Mucosa of descending colon (tissue), 3 donors: ENCODE results near the gene RELL2. TPM values are rescaled to one million over a fixed set of nuclear protein-coding genes. Genes with fewer than 3 reads are reported as not detected.

Source experiments
- ATAC-seq: fragments of 200-7000 bp; cut with Tn5 transposase; one replicate; pipeline ENCODE4 v1.9.1; 2020; ENCODE audit warnings: mild to moderate bottlenecking, moderate library complexity
- DNase-seq, 3 donors: peaks; one replicate each; pipeline ENCODE4 v3.0.0-alpha.2; 2020
- H3K36me3 ChIP-seq: fragments of 200-600 bp; one replicate; pipeline ENCODE4 v1.8.0; 2021; ENCODE audit warnings: low read depth, mild to moderate bottlenecking
- H3K4me1 ChIP-seq: fragments of 200-600 bp; one replicate; pipeline ENCODE4 v1.8.0; 2021; ENCODE audit warnings: low read depth, mild to moderate bottlenecking
- H3K4me3 ChIP-seq: fragments of 200-600 bp; one replicate; pipeline ENCODE4 v1.8.0; 2021; ENCODE audit warnings: mild to moderate bottlenecking
- H3K9me3 ChIP-seq: fragments of 200-600 bp; one replicate; pipeline ENCODE4 v1.8.0; 2021; ENCODE audit warnings: mild to moderate bottlenecking
- intact Hi-C, 2 donors: fragments of 100-400 bp; cut with DNase I in 1 of 2; cut with micrococcal nuclease in 1 of 2; formaldehyde crosslinking; loops; one replicate each; pipeline versions ENCODE4 v1.11.0 to v1.11.1; 2022; cut with DNase I, micrococcal nuclease
- total RNA-seq, 3 donors: library from RNA; stranded (reverse); fragmentation: NEBNext Ultra II Directional in 2 of 3; extraction: Animal tissue kit (Norgen Biotek cat#: 25700) in 2 of 3; gene quantifications; one replicate each; pipeline versions ENCODE4 v1.2.1 to v1.2.4, GENCODE V29; 2021 to 2023
- TF ChIP-seq, protein P1 (sequence below): fragments of 200-600 bp; IDR thresholded peaks from one replicate; pipeline ENCODE4 v1.8.0; 2022; ENCODE audit warnings: antibody characterized with exemption, mild to moderate bottlenecking
- donor health status: DM: no; HTN: no; CAD: no; lungs with moderate emphysema.
- donor health status: DM: no; HTN: no; CAD: no.
- donor health status: DM: no; HTN: yes; CAD: no.

Gene RELL2
- total RNA-seq, 3 donors from 2014 or later = 2.3 to 3.9 (median 3.3) TPM

DNA sequence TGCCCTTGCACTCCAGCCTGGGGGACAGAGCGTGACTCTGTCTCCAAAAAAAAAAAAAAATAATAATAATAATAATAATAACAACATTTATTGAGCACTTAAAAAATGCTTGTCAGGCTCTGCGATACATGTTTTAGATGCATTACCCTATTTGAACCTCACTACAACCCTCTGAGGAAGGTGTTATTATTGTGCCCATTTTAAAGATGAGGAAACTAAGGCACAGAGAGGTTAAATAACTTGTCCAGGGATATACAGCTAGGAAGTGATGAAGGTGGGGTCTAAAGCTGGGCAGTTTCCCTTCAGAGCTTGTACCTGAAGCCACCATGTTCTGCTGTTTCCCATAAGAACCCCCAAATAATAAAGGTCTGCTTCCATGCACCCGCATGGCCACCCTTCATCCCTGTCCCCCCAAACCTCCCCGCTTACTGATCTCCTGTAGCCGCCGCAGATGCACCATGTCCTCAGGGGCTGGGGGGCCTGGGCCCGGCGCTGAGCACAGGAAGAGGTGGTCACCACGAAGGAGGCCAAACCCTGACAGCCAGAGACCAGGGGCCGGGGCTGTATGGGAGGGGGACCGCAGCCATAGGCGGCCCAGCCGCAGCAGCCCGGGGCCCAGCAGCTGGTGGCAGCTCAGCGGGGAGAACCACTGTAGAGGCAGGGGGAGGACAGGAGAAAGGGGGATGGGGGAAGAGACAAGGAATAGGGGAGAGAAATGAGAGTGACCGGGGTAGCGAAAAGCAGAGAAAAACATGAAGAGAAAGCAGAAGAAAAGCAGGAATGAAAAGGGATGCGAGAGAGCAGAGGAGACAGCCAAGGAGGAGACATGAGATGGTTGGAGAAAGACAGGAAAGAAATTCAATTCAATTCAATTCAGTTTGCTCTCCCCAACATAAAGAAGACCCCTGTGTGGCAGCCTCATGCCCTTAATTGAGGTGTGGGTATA is 29.5 kb downstream of the RELL2 start:
- Histone ChIP-seq H3K4me1 (peaks cover 2% of the 10 kb centered on the region), H3K4me3 (no peak overlapping the region), H3K9me3 (no peaks in the 10 kb centered on the region), H3K36me3 (no peaks in the 10 kb centered on the region)
- no peak for DNase-seq
- intact Hi-C loops = no loop called here
- TF ChIP-seq, protein P1, sequence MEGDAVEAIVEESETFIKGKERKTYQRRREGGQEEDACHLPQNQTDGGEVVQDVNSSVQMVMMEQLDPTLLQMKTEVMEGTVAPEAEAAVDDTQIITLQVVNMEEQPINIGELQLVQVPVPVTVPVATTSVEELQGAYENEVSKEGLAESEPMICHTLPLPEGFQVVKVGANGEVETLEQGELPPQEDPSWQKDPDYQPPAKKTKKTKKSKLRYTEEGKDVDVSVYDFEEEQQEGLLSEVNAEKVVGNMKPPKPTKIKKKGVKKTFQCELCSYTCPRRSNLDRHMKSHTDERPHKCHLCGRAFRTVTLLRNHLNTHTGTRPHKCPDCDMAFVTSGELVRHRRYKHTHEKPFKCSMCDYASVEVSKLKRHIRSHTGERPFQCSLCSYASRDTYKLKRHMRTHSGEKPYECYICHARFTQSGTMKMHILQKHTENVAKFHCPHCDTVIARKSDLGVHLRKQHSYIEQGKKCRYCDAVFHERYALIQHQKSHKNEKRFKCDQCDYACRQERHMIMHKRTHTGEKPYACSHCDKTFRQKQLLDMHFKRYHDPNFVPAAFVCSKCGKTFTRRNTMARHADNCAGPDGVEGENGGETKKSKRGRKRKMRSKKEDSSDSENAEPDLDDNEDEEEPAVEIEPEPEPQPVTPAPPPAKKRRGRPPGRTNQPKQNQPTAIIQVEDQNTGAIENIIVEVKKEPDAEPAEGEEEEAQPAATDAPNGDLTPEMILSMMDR = no peak
- no peak for ATAC-seq

DNA sequence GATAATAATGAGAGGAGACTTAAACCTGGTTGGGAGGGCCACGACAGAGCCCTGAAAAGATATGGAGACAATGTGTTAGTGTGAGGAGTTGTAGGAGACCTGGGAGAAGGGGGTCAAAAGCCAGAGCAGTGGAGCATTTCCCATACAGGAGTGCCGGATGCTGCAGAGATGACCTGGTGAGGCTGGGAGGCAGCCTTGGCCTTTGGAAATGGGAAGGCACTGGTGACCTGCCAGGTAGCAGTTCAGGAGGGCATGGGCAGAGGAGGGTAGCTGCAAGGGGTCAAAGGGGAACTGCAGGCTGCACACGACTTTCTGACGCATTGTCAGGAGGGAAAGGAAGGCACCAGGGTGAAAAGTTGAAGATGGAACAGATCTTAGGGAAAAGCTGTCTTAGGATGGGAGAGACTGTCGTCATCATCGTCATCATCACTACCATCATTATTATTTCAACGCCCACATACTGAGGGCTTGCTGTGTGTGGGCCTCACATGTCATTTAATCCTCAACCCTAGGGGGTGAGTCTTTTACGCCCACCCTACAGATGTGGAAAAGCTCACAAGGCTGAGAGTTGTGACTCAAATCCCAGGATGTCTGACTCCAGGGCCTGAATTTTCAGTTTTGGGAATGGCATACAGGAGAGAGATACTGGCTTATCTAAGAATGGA is 31.9 kb downstream of the RELL2 start:
- no peaks in the 10 kb centered on the region for H3K36me3 ChIP-seq
- no peak overlapping the region for H3K4me3 ChIP-seq
- no peaks in the 10 kb centered on the region for H3K9me3 ChIP-seq
- DNase-seq = no peak
- TF ChIP-seq, protein P1 = no peak
- peaks cover 2% of the 10 kb centered on the region for H3K4me1 ChIP-seq
- no peak for ATAC-seq
- intact Hi-C loops = no loop called here

DNA sequence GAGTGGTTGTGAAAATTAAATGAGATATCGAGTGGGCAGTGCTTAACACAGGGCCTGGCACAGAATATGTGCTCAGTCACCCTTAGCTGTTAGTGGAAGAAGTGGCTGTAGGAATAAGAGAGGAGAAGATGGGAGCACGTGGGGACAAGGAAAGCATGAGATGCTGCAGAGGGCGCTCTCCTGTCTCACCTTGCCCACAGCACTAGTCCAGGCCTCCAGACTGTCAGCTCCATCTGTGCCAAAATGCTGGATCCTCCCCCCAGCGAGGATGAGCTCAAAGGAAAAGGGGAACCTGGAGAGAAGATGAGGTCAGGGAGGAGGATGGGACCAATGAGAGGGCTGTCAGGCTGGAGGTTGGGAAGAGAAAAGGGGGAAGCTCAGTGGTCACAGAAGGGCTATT is 32.7 kb downstream of the RELL2 start:
- Histone ChIP-seq H3K4me1 (peaks cover 2% of the 10 kb centered on the region), H3K36me3 (no peaks in the 10 kb centered on the region), H3K9me3 (no peaks in the 10 kb centered on the region), H3K4me3 (no peak overlapping the region)
- intact Hi-C loops = no loop called here
- ATAC-seq (no peak), DNase-seq (no peak)
- TF ChIP-seq, protein P1 = no peak

DNA sequence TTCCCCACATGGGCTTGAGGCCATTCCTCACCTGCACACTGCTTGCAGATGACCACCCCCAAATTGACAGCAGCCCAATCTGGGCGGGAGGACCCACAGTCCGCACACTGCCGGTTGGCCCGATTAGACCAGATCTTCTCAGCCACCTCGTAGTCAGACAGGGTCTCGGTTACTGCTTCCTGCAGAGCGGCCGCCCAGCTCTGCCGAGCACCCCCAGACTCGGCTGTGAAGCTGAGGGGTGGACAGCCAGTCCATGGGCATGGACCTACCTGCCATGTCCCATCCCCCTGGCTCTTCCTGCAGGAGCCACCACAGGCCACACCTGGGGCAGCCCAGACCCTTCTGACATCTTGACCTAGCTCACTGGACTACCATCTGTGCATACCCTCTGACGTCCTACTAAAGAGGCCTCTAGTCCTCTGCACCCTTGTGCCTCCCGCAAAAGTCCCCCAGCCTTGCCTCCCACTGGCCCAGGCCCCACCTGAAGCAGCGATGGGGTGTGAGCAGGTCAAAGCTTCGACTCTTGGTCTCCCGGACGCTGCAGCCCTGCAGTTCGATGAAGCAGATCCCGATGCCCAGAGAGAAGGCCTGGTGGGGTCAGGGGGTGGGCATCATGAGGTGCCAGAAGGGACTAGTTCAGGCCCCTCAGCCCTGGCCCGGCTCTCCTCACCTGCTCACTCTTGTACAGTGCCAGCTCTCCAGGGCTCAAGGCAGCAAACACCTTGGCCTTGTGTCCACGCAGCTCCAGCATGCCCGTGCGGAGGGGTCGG is 35.5 kb downstream of the RELL2 start:
- peak; percentile 9 for ATAC-seq
- H3K9me3 ChIP-seq = no peaks in the 10 kb centered on the region
- no peaks in the 10 kb centered on the region for H3K4me1 ChIP-seq

More for the DNA sequence above, 35.5 kb downstream of the RELL2 start:
- no peak for DNase-seq
- H3K36me3 ChIP-seq = no peaks in the 10 kb centered on the region
- intact Hi-C loops = no loop called here
- TF ChIP-seq, protein P1 = no peak
- no peak overlapping the region for H3K4me3 ChIP-seq
